GM21737 (cell line): ENCODE data around the gene JHY.
A peak's percentile ranks its signal among the peaks of the same experiment; 100 is the strongest.

ENCODE experiments used
- ATAC-seq: cut with Tn5 transposase; IDR thresholded peaks from one replicate; pipeline ENCODE4 v1.9.1; 2021; ENCODE audit warnings: mild to moderate bottlenecking, moderate library complexity; ENCODE audit not compliant: unreplicated experiment

The JHY gene

GRCh38 chr11:122871302-122871701 is 11.3 kb upstream of the JHY start:
- ATAC-seq, result no peak

- no peak for ATAC-seq
Measured at GRCh38 chr11:122872046-122872445, 10.5 kb upstream of the JHY start.

- peak; percentile 57 for ATAC-seq
Measured at GRCh38 chr11:122874991-122875390, 7.6 kb upstream of the JHY start.

GRCh38 chr11:122877732-122878131 is 4.8 kb upstream of the JHY start:
- no peak for ATAC-seq

- no peak for ATAC-seq
Measured at GRCh38 chr11:122879785-122880184, 2.8 kb upstream of the JHY start.

- no peak for ATAC-seq
Measured at GRCh38 chr11:122882857-122883645, 492 bp downstream of the JHY start.

GRCh38 chr11:122883646-122883979 is 1.1 kb downstream of the JHY start:
- ATAC-seq, result no peak

- ATAC-seq, result no peak
Measured at GRCh38 chr11:122888162-122888561, 5.6 kb downstream of the JHY start.

GRCh38 chr11:122893131-122893530 is 10.6 kb downstream of the JHY start:
- ATAC-seq, result no peak

GRCh38 chr11:122895563-122895962 is 13.0 kb downstream of the JHY start:
- ATAC-seq, result no peak

GRCh38 chr11:122897606-122898210 is 15.1 kb downstream of the JHY start:
- no peak for ATAC-seq

- ATAC-seq, result no peak
Measured at GRCh38 chr11:122898799-122899198, 16.2 kb downstream of the JHY start.

GRCh38 chr11:122900587-122901202 is 18.1 kb downstream of the JHY start:
- ATAC-seq, result no peak

GRCh38 chr11:122902951-122903350 is 20.4 kb downstream of the JHY start:
- ATAC-seq, result no peak

GRCh38 chr11:122910775-122911174 is 28.2 kb downstream of the JHY start:
- ATAC-seq, result no peak

GRCh38 chr11:122917311-122917710 is 34.8 kb downstream of the JHY start:
- ATAC-seq, result no peak

- ATAC-seq, result no peak
Measured at GRCh38 chr11:122918734-122919133, 36.2 kb downstream of the JHY start.

- no peak for ATAC-seq
Measured at GRCh38 chr11:122920579-122920978, 38.0 kb downstream of the JHY start.

GRCh38 chr11:122922893-122923292 is 40.3 kb downstream of the JHY start:
- ATAC-seq, result no peak

- ATAC-seq, result no peak
Measured at GRCh38 chr11:122923302-122923701, 40.7 kb downstream of the JHY start.

- no peak for ATAC-seq
Measured at GRCh38 chr11:122931510-122931909, 49.0 kb downstream of the JHY start.

GRCh38 chr11:122933416-122933815 is 50.9 kb downstream of the JHY start:
- no peak for ATAC-seq
